ENCODE results near the gene FYN. TPM values are rescaled to one million over a fixed set of nuclear protein-coding genes. Genes with fewer than 3 reads are reported as not detected.
A peak's percentile ranks its signal among the peaks of the same experiment; 100 is the strongest.

FYN gene
- polyA plus RNA-seq, 3 donors: 88.4 to 149 (median 114) TPM

DNA sequence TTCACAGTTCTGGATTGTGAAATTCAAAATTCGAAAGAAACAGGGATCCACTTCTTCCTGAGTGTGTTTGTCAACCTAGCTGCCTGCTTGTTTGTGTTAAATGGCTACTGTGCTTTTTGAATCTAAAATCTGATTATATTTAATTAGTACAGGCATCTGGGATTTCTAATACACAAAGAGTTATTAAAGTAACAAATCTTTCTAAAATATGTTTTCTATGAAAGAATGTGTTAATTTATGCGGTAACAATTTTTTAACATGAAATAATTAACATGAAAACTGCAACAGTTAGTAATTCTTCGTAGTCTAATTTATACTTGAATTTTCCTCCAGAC lies 186.4 kb downstream of the FYN start:
- no peak overlapping the region for H3K4me3 ChIP-seq (replicated peaks in 1 of 3; ENCODE audit: low read depth in 2 of 3, low read length in 3 of 3)
- H3K27ac ChIP-seq (ENCODE audit: low read depth in 1 of 2, low read length in 2 of 2): no peak overlapping the region
- H3K36me3 Mint-ChIP-seq: peaks cover 94 to 98% of the 10 kb centered on the region in 2 donors
- 60% methylated on average over 2 of the region's 3 CpGs for WGBS (ENCODE audit: insufficient coverage)
- H3K36me3 ChIP-seq (replicated peaks in 1 of 2; ENCODE audit: control insufficient read depth in 1 of 2, insufficient read depth in 2 of 2, low read length in 2 of 2): peaks cover 95 to 98% of the 10 kb centered on the region in 2 donors
- H3K79me2 ChIP-seq (ENCODE audit: insufficient read depth, low read length): no peaks in the 10 kb centered on the region
- no peak overlapping the region for H3K27ac Mint-ChIP-seq
- no peaks in the 10 kb centered on the region for H3K27me3 ChIP-seq (ENCODE audit: control insufficient read depth in 2 of 2, insufficient read depth in 2 of 2, low read length in 2 of 2)
- intact Hi-C loops (cut with micrococcal nuclease): no loop called here
- no peaks in the 10 kb centered on the region for H3K9me3 ChIP-seq (replicated peaks in 1 of 2; ENCODE audit: control insufficient read depth in 1 of 2, insufficient read depth in 1 of 2, low read length in 2 of 2)
- no peaks in the 10 kb centered on the region for H3K4me1 ChIP-seq (ENCODE audit: control insufficient read depth in 1 of 2, insufficient read depth in 2 of 2, low read length in 2 of 2)
- H3K27me3 Mint-ChIP-seq (ENCODE audit: low read depth in 3 of 3): peaks cover 0 to 2% (median 0%) of the 10 kb centered on the region in 3 donors
- H3K4me2 ChIP-seq (replicated peaks; ENCODE audit: extremely low read depth, low read length, poor library complexity, severe bottlenecking): no peak overlapping the region
- no peak for DNase-seq
- no peaks in the 10 kb centered on the region for H3K4me1 Mint-ChIP-seq
- H3K9ac ChIP-seq (ENCODE audit: insufficient read depth, low read length, poor library complexity, severe bottlenecking): no peak overlapping the region
- H2AFZ ChIP-seq (ENCODE audit: insufficient read depth, low read depth, low read length, poor library complexity, severe bottlenecking): no peak overlapping the region
- no peak overlapping the region for H3K4me3 Mint-ChIP-seq
- H3K9me3 Mint-ChIP-seq: no peaks in the 10 kb centered on the region
- peaks cover 76% of the 10 kb centered on the region for H4K20me1 ChIP-seq (ENCODE audit: insufficient read depth, low read length)
- TF ChIP-seq, protein P1, sequence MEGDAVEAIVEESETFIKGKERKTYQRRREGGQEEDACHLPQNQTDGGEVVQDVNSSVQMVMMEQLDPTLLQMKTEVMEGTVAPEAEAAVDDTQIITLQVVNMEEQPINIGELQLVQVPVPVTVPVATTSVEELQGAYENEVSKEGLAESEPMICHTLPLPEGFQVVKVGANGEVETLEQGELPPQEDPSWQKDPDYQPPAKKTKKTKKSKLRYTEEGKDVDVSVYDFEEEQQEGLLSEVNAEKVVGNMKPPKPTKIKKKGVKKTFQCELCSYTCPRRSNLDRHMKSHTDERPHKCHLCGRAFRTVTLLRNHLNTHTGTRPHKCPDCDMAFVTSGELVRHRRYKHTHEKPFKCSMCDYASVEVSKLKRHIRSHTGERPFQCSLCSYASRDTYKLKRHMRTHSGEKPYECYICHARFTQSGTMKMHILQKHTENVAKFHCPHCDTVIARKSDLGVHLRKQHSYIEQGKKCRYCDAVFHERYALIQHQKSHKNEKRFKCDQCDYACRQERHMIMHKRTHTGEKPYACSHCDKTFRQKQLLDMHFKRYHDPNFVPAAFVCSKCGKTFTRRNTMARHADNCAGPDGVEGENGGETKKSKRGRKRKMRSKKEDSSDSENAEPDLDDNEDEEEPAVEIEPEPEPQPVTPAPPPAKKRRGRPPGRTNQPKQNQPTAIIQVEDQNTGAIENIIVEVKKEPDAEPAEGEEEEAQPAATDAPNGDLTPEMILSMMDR (IDR thresholded peaks at IDR 0.05): no peak

DNA sequence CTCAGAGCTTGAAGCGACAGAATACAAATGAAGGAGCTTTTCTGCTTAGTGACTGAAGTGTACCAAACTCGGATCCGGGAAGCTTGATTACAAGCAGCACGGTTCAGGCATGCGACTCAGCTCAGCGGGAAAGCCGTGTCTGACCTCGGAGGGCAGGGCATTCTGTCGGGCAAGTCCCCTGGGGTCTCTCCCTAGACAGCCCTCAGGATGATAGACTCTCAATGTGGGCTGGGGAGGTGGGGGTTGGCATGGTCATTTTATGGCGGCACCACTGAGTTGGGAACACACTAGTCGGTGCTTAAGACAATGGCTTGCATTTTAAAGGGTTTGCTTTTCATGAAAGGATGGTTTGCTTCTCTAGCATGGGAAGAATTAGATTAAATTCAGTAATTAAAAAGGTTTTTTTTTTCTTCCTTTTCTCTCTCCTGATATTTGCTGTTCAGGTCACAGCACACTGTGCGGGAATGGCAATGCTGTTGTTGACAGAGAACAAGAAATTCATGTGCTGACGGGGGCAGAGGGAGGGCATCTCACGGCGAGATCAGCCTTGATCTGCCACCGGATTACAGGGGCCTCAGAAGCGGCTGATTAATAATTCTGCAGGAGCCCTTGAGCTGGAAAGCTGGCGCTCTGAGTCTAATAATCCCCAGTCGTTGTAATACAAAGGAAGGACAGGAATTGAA lies 186.9 kb downstream of the FYN start:
- Mint-ChIP-seq H3K27ac (peak overlapping the region in 1 of 7 donors; percentile 18), H3K27me3 (ENCODE audit: low read depth in 3 of 3) (peaks cover 0 to 2% (median 0%) of the 10 kb centered on the region in 3 donors), H3K4me3 (no peak overlapping the region), H3K4me1 (no peaks in the 10 kb centered on the region), H3K9me3 (no peaks in the 10 kb centered on the region), H3K36me3 (peaks cover 93 to 98% of the 10 kb centered on the region in 2 donors)
- Histone ChIP-seq H2AFZ (ENCODE audit: insufficient read depth, low read depth, low read length, poor library complexity, severe bottlenecking) (no peak overlapping the region), H3K4me3 (replicated peaks in 1 of 3; ENCODE audit: low read depth in 2 of 3, low read length in 3 of 3) (no peak overlapping the region), H4K20me1 (ENCODE audit: insufficient read depth, low read length) (peaks cover 74% of the 10 kb centered on the region), H3K9me3 (replicated peaks in 1 of 2; ENCODE audit: control insufficient read depth in 1 of 2, insufficient read depth in 1 of 2, low read length in 2 of 2) (no peaks in the 10 kb centered on the region), H3K4me2 (replicated peaks; ENCODE audit: extremely low read depth, low read length, poor library complexity, severe bottlenecking) (no peak overlapping the region), H3K36me3 (replicated peaks in 1 of 2; ENCODE audit: control insufficient read depth in 1 of 2, insufficient read depth in 2 of 2, low read length in 2 of 2) (peaks cover 95 to 98% of the 10 kb centered on the region in 2 donors), H3K79me2 (ENCODE audit: insufficient read depth, low read length) (no peaks in the 10 kb centered on the region), H3K9ac (ENCODE audit: insufficient read depth, low read length, poor library complexity, severe bottlenecking) (no peak overlapping the region), H3K27ac (ENCODE audit: low read depth in 1 of 2, low read length in 2 of 2) (no peak overlapping the region), H3K27me3 (ENCODE audit: control insufficient read depth in 2 of 2, insufficient read depth in 2 of 2, low read length in 2 of 2) (no peaks in the 10 kb centered on the region), H3K4me1 (ENCODE audit: control insufficient read depth in 1 of 2, insufficient read depth in 2 of 2, low read length in 2 of 2) (no peaks in the 10 kb centered on the region)
- DNase-seq: no peak
- TF ChIP-seq, protein P1 (IDR thresholded peaks at IDR 0.05): no peak
- WGBS (ENCODE audit: insufficient coverage): 91% methylated on average over 11 of the region's 19 CpGs
- intact Hi-C loops (cut with micrococcal nuclease): no loop called here

All from CD14-positive monocyte (primary cell).